ENCODE data around the gene FANCE.

FANCE gene

GRCh38 chr6:35485402-35485877 lies 33.3 kb downstream of the FANCE start:
- DNase-seq (ENCODE audit: low spot score) = no peak

GRCh38 chr6:35486005-35486925 lies 34.1 kb downstream of the FANCE start:
- DNase-seq (ENCODE audit: low spot score) = no peak

DNA sequence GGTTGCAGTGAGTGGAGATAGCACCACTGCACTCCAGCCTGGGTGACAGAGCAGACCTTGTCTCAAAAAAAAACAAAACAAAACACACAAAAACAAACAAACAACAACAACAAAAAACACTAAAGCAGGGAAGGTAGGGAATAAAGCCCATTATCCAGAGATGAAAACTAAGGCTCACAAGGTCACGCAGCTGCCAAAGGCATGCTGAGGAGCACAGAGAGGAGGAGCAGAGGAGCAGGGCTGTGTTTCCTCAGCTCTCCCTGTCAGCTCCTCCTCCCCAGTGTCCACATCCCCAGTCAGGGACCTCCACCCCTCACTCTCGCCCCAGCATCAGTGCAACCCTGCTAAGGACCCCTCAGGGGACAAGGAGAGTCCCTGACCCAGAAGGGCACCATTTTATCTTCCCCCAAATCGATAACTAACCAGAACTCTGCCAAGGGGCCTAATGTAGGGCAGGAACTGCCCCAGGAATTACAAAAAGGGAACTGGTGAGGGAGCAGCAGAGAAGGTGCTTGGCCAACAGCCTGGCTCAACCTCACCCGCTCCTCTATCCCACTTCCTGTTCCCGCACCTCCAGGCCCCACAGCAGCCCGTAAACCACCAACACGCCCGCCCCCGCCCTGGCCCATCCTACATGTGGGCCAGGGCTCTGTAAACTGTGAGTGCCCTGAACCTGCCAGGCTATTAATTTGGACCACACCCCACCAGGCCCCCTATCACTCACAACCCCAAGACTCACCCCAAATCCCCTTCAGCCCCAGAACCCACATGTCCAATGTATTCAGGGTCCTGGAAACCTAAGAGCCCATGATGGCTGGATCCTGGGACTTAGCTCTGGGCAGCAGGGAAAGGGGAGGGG lies 35.7 kb downstream of the FANCE start:
- no peak for DNase-seq (ENCODE audit: low spot score)

DNA sequence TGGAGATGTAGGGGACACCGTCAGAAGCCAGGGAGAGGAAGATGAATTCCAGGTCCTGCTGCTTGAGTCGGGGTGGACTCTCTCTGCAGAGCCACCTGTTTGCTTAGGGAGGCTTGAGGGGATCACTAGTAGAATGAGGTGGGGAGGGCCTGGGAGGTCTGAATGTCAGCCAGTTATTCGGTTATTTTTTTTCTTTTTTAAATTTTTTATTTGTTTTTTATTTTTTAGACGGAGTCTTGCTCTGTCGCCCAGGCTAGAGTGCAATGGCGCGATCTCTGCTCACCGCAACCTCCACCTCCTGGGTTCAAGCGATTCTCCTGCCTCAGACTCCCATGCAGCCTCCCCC lies 36.4 kb downstream of the FANCE start:
- no peak for DNase-seq (ENCODE audit: low spot score)

DNA sequence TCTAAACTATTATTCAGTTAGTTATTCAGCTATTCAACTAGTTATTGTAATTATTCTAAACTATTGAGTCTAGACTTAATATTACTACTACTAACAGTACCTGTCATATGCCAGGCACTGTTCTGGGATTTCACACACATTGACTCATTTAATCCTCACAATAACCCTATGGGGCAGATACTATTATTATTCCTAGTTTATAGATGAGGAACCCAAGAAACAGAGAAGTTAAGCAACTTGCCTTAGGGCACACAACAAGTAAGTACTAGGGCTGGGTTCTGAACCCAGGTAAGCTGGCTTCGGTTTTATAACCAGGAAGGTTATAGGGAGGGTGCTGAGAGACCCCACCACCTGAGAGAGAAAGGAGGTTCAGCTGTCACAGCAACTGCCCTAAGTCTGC lies 36.9 kb downstream of the FANCE start:
- no peak for DNase-seq (ENCODE audit: low spot score)

DNA sequence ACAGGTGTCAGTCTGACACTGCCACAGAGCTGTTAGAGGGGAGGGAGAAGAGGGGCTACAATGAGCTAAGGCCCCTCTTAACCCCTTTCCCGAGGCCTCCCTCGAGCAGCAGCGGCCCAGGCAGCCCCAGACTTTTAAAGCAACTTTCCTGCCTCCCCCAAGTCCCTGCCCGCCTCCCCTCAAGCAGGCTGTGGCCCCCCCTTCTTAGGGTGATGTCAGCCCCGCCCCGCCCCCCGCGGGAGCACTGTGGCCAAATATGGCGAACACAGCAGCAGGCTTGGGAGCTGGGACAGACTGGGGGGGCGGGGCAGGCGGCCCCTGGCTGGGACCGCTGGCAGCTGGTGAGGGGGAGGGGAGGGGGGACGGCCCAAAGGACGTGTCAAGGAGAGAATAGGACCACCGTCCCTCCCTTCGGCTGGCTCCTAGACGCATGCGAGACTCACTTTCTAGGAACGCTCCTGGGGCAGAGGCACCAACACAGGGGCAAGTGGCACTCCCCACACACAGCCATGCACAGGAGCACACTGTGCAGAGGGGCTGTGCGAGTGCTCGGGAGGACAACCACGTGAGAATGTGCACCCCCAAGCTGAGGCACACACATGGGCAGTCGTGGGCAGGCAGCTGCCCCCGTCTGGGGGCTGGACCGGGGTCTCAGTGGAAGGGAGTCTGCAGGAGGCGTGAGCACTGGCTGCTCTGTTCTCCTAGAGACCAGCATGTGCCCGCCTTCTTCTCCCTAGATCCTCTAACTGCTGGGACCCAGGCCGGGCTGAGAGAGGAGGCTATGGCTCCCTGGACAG lies 38.1 kb downstream of the FANCE start:
- DNase-seq (ENCODE audit: low spot score) = no peak

DNA sequence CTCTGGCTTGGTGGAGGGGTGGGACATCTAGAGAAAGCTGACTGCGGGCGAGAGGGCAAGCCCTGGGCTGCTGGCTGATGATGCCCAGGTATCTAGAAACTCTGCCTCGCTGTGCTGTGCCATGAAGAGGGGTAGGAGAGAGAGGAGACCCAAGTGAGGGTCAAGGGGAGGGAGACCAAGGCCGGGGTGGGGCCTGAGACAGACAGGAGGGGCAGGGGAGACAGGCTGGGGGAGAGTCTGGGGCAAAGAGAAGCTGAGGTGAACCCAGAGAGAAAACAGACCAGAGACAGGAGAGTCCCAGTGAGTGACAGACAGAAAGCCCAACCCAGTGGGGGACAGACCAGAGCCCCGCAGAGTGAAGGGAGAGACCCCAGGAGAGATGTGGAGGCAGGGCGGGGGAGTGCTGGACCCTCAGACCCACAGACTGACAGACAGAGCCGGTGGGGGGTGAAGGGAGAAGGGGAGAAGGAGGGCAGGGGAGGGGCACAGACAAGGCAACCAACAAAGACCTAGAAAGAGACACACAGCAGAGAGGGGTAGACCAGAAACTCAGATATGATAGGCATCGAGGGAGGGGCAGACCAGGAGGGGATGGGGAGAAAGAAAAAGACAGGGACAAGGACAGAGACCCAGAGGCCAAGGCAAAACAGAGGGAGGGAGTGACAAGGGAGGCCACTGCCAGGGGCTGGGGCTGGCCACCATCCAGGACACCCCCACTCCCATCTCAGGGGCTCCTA lies 38.9 kb downstream of the FANCE start:
- no peak for DNase-seq (ENCODE audit: low spot score)

DNA sequence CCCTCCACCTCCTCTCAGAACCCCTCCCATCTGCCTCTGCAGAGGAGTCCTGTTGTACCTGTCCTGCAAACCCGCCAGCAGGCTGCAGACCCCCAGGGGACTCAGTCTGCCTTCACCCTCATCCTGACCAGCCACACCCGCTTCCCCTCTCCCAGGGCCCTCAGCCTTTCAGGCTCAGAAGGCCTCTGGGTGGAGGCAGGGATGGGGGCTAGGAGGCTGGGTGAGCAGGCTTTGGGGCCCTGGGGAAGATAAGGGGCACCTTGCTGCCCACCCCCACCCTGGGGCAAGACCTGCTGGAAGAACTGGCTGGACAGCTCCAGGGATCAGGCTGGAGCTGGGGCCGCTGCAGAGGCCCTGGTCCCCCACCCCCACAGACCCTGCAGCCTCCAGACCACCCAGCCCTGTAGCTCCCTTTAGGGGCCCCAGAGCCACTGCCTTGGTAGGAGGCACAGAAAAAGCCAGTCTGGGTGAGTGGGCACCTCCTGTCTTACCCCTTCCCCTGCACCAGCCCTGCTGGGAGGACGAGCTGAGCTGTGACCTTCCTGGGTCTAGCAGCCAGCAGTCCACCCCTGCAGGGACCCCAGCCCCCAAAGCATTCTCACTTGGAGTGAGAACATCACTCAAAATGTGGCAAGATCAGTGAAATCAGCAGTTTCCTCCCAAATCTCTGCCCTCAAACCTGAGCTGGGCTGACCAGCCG lies 39.6 kb downstream of the FANCE start:
- no peak for DNase-seq (ENCODE audit: low spot score)

- no peak for DNase-seq (ENCODE audit: low spot score)
These were observed 40.3 kb downstream of the FANCE start for GRCh38 chr6:35492258-35492973.

DNA sequence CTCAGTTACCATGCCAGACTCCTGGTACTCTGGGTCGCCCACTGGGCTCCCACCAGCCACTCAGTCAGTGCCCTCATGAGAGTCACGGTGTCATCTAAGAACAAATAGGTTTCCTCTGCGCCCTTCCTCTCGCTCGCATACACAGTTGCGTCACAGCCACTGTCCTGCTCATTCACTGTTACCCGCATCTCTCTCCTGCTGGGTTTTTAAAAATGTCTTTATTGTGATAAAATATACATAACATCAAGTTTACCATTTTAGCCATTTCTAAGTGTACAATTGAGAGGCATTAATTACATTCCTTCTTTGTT lies 40.8 kb downstream of the FANCE start:
- no peak for DNase-seq (ENCODE audit: low spot score)

DNA sequence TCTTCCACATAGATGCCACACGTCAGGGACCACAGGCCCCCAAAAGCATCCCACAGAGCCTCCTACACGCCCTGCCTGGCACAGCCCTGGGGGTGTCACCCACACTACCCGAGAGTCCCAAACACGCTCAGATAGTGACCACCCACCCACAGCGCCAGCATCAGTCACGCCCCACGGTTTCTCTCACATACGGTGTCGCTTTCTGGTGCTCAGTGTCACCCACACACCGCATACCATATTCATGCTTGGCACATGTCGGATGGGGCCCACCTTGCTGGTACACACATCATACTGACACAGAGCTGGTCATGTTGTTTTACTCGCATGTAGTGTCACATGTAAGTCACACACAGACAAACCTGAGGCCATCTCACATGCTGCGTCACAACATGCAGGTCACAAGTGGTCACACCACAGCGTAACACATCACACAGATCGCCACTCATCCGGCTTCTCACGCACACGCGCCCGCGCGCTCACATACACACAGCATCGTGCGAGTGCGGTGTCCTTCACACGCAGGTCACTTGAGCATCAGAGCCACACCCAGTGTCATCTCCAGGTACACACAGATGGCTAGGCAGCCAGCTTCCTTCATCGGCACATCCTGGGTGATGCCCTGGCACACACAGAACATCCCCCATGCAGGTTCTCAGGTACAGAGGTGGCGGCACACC lies 41.3 kb downstream of the FANCE start:
- DNase-seq (ENCODE audit: low spot score) = no peak

- DNase-seq (ENCODE audit: low spot score) = no peak
These were observed 42.0 kb downstream of the FANCE start for GRCh38 chr6:35494161-35494563.

GRCh38 chr6:35495258-35496035 lies 43.3 kb downstream of the FANCE start:
- DNase-seq (ENCODE audit: low spot score) = no peak

GRCh38 chr6:35496036-35496840 lies 44.1 kb downstream of the FANCE start:
- no peak for DNase-seq (ENCODE audit: low spot score)

DNA sequence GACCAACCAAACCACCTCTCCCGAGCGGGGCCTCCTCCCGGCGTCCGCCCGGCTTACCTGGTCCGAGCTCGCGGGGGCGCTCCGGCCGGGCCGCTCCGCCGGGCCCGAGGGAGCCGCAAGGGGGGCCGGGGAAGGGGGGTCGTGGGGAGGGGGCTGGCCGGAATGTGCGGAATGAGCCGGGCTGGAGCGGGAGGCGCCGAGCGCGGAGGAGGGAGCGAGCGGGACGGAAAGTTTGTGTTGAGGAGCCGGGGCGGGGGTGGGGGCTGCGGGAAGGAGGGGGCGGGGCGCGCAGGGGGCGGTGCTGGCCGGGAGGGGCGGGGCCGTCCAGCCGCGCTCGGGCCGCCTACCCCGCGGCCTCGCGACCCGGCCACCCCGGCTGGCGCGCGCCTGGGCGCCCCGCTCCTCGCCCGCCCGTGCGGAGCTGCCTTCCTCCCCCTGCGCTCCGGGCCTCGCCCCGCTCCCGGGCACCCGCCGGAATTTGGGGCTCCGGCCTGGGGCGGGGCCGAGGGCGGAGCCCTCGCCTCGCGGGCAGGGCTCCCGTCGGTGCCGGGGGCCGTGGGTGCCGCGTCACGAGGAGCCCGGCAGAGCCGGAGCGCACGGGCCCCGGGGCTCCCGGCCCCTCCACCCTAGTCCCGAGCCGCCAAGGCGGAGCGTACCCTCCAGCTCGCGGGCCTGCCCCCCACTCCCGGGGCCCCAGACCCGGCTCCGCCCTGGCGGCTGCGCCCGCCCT lies 44.9 kb downstream of the FANCE start, which contains the start of gene TEAD3:
TSS of gene TEAD3 (minus strand) at position 239 of the 730 bp plus-strand sequence.
- peak; percentile 14 for DNase-seq (ENCODE audit: low spot score)

DNA sequence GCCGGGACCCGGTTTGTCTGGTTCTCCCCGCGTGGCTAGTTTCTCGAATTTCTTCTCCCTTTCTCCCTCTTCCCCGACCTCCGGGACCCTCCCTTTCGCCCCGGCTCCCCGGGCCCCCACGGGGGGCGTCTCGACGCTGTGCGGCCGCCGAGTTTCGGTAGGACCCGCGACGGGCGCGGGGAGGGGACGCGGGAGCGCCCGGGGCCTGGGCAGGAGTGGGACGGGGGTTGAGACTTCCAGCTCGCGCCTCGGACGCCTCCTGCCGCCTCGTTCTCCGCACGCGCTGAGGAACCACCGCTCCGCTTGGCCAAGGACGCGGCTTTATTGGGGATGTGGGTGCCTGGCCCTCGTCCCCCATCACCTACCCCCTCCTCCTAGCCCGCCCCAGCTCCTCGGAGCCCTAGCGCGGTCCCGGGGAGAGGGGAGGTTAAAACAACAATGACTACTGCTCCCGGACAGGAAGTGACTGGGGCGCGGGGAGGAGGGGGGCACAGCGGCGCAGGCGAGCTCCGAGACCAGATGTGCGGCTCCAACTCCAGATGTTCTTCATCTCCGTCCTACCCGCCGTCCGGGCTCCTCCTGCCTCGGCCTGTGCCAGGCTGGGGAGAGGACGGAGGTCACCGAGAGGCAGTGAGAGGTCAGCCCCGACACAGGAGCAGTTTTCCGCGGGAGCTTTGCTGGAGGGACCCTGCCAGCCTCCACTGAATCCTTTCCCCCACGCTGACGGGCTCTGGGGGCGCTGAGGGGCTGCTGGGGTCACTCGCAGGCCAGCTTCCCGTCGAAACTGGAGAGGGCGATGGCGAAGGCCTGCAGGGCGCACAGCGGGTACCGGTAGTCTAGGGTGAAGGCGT lies 45.7 kb downstream of the FANCE start:
- no peak for DNase-seq (ENCODE audit: low spot score)

All from hematopoietic multipotent progenitor cell treated with erythropoietin and hydrocortisone succinate and interleukin-3 and kit ligand, for 17 days (in vitro differentiated cells).